HepG2 (cell line): ENCODE measurements around the gene AKT3. TPM values are rescaled to one million over a fixed set of nuclear protein-coding genes. Genes with fewer than 3 reads are reported as not detected.

Source experiments
- CTCF ChIP-seq: sonication (generic); formaldehyde crosslinking; IDR thresholded peaks from 2 replicates; pipeline ENCODE4 v1.5.0; 2020; ENCODE audit warnings: mild to moderate bottlenecking, missing genetic modification reagents, moderate library complexity
- FOXA3 ChIP-seq: IDR thresholded peaks from 2 replicates; pipeline ENCODE4 v1.6.1; 2016; ENCODE audit warnings: missing genetic modification reagents, missing compliant biosample characterization
- HCFC1 ChIP-seq: fragments of 150-350 bp; IDR thresholded peaks from 2 replicates; pipeline ENCODE4 v1.6.1; 2014; ENCODE audit warnings: low read depth, low read length
- PPARG ChIP-seq: conservative IDR thresholded peaks from 2 replicates; pipeline ENCODE4 v1.6.1; 2016; ENCODE audit warnings: missing biosample characterization, missing genetic modification reagents
- SKI ChIP-seq: fragments of 450-650 bp; IDR thresholded peaks from one replicate; pipeline ENCODE4 v1.6.1; 2018; ENCODE audit warnings: mild to moderate bottlenecking; ENCODE audit not compliant: partially characterized antibody
- SMARCC2 ChIP-seq: fragments of 450-650 bp; IDR thresholded peaks from 2 replicates; pipeline ENCODE4 v1.6.1; 2017; ENCODE audit warnings: antibody characterized with exemption, mild to moderate bottlenecking
- SMC3 ChIP-seq: IDR thresholded peaks from 2 replicates; pipeline ENCODE4 v1.6.1; 2011; ENCODE audit warnings: low read length, improper control_type of control experiment
- SYNCRIP ChIP-seq: fragments of 200-400 bp; formaldehyde crosslinking; IDR thresholded peaks from 2 replicates; pipeline ENCODE4 v1.6.1; 2018; ENCODE audit warnings: mild to moderate bottlenecking, low read depth, low read length; ENCODE audit not compliant: insufficient read depth
- ZNF24 ChIP-seq: fragments of 450-650 bp; IDR thresholded peaks from 2 replicates; pipeline ENCODE4 v1.6.1; 2017; ENCODE audit warnings: antibody characterized with exemption, mild to moderate bottlenecking
- ZNF383 ChIP-seq: sonication (generic); formaldehyde crosslinking; IDR thresholded peaks from 2 replicates; pipeline ENCODE4 v1.4.0; 2020; ENCODE audit warnings: missing genetic modification reagents, mild to moderate bottlenecking, borderline replicate concordance
- ZNF776 ChIP-seq: sonication (generic); formaldehyde crosslinking; IDR thresholded peaks from 2 replicates; pipeline ENCODE4 v1.4.0; 2020; ENCODE audit warnings: mild to moderate bottlenecking, missing genetic modification reagents
- polyA plus RNA-seq, 8 experiments: library from polyadenylated mRNA; depleted of rRNA in 3 of 8; stranded (reverse) in 7 of 8; unstranded in 1 of 8; fragments of >200 nt; fragmentation: Illumina TruSeq in 4 of 8; extraction: Trizol in 4 of 8; gene quantifications; 2 replicates each; pipeline versions ENCODE4 v1.2.1 to v1.2.3, GENCODE V29; 2011 to 2016; ENCODE audit warnings: low read depth in 4 of 8, missing spikeins in 1 of 8, mixed read lengths in 1 of 8; ENCODE audit not compliant: insufficient read depth in 1 of 8
- total RNA-seq, 5 experiments: library from RNA; depleted of rRNA; stranded (reverse); fragments of >200 nt; fragmentation: Illumina TruSeq; extraction: Trizol; gene quantifications; 2 replicates each; pipeline ENCODE4 v1.2.3, GENCODE V29; 2016; ENCODE audit warnings: low read depth in 1 of 5
- TF ChIP-seq, protein P1 (sequence below): sonication (generic); formaldehyde crosslinking; IDR thresholded peaks from 2 replicates; pipeline ENCODE4 v1.4.0; 2020; ENCODE audit warnings: missing genetic modification reagents, mild to moderate bottlenecking, borderline replicate concordance
- TF ChIP-seq, protein P2 (sequence below): sonication (generic); formaldehyde crosslinking; IDR thresholded peaks from 2 replicates; pipeline ENCODE4 v1.4.0; 2020; ENCODE audit warnings: missing genetic modification reagents, low read depth, mild to moderate bottlenecking, borderline replicate concordance
- TF ChIP-seq, protein P3 (sequence below): sonication (generic); formaldehyde crosslinking; IDR thresholded peaks from 2 replicates; pipeline ENCODE4 v1.8.0; 2022; ENCODE audit warnings: missing genetic modification reagents, mild to moderate bottlenecking, borderline replicate concordance

The AKT3 gene
- total and polyA plus RNA-seq, 2 of the 13 experiments (the other 11 are each of a cell fraction or from before 2014, with no cell fraction given) = 0.07 TPM

DNA sequence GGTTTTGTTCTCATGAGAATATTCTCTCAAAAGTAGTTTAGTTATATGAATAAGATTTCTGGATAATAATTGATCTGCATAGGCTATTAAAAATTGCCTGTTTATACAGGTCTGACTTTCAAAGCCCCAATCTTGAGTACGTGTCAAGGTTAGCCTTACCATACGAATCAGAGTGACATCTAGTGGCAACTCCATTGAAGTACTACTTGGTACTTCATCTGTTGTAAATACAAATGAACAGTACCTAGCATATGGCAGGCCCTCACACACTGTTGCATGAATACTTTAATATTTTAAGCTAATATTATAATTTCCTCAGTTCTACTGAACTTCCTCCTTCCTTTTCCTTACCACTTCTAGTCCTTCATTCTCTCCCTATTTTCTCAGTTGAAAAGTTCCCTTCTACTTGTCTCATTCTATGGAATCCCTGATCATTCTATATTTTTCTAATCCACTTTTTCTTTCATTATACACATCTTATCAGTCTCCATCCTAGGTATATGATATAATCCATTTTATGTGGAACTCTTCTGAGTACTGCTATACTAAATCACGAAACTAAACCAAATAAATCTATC lies 101.2 kb downstream of the AKT3 start (continued):
- TF ChIP-seq, protein P1, sequence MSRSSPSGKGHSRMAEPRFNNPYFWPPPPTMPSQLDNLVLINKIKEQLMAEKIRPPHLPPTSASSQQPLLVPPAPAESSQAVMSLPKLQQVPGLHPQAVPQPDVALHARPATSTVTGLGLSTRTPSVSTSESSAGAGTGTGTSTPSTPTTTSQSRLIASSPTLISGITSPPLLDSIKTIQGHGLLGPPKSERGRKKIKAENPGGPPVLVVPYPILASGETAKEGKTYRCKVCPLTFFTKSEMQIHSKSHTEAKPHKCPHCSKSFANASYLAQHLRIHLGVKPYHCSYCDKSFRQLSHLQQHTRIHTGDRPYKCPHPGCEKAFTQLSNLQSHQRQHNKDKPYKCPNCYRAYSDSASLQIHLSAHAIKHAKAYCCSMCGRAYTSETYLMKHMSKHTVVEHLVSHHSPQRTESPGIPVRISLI (CRISPR knock-in tag) = no peak
- TF ChIP-seq PPARG = no peak
- 0 out of 2 replicates have a peak, but pooled peaks have one; percentile 28 for TF ChIP-seq FOXA3
- no peak for TF ChIP-seq ZNF776 (CRISPR knock-in tag)
- TF ChIP-seq HCFC1 = no peak
- no peak for TF ChIP-seq SKI
- TF ChIP-seq ZNF24 = no peak
- TF ChIP-seq SMC3 = peak; percentile 76
- no peak for TF ChIP-seq SMARCC2
- peak; percentile 79 for TF ChIP-seq CTCF (CRISPR knock-in tag)
- TF ChIP-seq, protein P2, sequence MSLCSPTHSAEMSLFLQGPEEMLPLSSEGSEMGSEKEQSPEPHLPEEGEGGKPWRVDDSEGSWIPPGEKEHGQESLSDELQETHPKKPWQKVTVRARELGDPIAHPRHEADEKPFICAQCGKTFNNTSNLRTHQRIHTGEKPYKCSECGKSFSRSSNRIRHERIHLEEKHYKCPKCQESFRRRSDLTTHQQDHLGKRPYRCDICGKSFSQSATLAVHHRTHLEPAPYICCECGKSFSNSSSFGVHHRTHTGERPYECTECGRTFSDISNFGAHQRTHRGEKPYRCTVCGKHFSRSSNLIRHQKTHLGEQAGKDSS (CRISPR knock-in tag) = no peak
- TF ChIP-seq SYNCRIP = no peak
- TF ChIP-seq, protein P3, sequence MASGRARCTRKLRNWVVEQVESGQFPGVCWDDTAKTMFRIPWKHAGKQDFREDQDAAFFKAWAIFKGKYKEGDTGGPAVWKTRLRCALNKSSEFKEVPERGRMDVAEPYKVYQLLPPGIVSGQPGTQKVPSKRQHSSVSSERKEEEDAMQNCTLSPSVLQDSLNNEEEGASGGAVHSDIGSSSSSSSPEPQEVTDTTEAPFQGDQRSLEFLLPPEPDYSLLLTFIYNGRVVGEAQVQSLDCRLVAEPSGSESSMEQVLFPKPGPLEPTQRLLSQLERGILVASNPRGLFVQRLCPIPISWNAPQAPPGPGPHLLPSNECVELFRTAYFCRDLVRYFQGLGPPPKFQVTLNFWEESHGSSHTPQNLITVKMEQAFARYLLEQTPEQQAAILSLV (CRISPR knock-in tag) = no peak
- no peak for TF ChIP-seq ZNF383 (CRISPR knock-in tag)
